Body of pancreas (tissue), 4 donors: ENCODE results near the gene BCL2.

Source experiments
- POLR2A ChIP-seq, 3 donors: fragments of 450-650 bp; IDR thresholded peaks; one replicate each; pipeline ENCODE4 v1.6.1; 2016; ENCODE audit warnings: antibody characterized with exemption in 3 of 3, mild to moderate bottlenecking in 2 of 3
- TF ChIP-seq, protein P1 (sequence below), 7 experiments: fragments of 450-650 bp in 4 of 7; fragments of 200-600 bp in 3 of 7; sonication (generic) in 3 of 7; IDR thresholded peaks; one replicate each; pipeline ENCODE4 v1.5.1; 2016 to 2019; ENCODE audit warnings: antibody characterized with exemption in 7 of 7

- TF ChIP-seq POLR2A (IDR thresholded peaks at IDR 0.05) = no peak
- TF ChIP-seq, protein P1, sequence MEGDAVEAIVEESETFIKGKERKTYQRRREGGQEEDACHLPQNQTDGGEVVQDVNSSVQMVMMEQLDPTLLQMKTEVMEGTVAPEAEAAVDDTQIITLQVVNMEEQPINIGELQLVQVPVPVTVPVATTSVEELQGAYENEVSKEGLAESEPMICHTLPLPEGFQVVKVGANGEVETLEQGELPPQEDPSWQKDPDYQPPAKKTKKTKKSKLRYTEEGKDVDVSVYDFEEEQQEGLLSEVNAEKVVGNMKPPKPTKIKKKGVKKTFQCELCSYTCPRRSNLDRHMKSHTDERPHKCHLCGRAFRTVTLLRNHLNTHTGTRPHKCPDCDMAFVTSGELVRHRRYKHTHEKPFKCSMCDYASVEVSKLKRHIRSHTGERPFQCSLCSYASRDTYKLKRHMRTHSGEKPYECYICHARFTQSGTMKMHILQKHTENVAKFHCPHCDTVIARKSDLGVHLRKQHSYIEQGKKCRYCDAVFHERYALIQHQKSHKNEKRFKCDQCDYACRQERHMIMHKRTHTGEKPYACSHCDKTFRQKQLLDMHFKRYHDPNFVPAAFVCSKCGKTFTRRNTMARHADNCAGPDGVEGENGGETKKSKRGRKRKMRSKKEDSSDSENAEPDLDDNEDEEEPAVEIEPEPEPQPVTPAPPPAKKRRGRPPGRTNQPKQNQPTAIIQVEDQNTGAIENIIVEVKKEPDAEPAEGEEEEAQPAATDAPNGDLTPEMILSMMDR (IDR thresholded peaks at IDR 0.05) = no peak
Observed at GRCh38 chr18:63150326-63150725, 169.2 kb downstream of the BCL2 start.
